ENCODE data around the gene ADAMTS17.

ADAMTS17 gene

DNA sequence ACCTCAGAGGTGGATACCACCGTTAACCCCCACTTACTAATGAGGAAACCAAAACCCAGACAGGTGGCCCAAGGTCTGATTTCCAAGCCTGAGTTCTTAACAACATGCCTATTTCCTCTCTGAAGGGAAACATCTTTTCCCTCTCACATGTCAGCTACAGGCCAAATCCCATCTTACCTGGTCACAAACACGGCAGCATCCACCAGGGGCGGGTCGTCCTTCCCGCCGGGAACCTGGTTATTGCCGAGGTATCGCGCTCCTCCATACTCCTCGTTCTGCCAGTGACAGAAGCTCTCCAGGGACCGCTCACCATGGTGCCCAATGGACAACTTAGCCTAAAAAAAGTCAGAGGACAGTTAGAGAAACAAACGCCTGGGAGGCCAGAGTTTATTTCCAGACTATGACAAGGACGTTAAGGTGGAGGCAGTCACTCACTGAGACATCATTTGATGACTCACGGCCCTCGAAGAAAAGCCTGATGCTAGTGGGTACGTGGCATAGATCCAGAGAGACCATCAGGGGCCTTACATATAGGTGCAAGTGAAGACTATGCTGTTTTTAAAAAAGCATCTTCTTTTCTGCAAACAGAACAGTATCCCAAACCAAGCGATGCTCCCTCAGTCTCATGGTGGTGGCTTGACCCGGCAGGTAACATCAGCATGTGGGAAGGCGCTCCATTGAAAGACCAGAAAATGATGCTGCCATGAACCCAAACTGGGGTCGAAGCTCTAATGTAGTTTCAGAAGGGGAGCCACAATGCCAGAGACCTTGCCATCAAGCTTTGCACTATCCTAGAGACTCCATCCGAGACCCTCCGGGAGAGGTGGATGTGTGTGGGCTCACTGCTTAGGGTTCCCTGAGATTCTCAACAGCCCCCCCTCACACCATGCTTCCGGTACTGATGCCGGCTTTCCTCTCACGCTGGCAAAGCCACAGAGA, 80.2 kb downstream of the ADAMTS17 start:
- Histone ChIP-seq H3K36me3 (replicated peaks; ENCODE audit: low read depth, low read length) (no peaks in the 10 kb centered on the region), H3K4me3 (ENCODE audit: low read length) (no peak overlapping the region)
- TF ChIP-seq CTCF (IDR thresholded peaks at IDR 0.05; ENCODE audit: low read depth, low read length) (no peak), EZH2phosphoT487 (IDR thresholded peaks at IDR 0.05; ENCODE audit: low read depth) (no peak)

DNA sequence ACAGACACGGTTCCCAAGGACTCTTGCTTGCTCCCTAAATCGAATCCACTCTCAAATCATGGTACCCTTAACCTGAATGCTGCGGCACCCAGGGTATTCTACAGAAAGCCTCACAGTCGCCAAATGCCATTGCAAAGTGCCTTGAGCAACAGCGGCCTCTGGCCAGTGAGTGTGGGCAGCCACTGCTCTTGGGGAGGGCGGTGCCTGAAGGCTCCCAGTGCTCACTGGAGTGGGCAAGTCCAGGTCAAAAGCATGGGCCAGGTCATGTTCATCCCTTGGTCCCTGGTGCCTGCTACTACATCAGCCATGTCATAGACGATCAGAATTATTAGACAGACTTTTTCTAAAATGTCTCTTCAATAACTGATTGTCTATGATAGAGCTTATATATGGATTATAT, 82.5 kb downstream of the ADAMTS17 start:
- Histone ChIP-seq H3K9me3 (ENCODE audit: insufficient read depth, low read length) (no peaks in the 10 kb centered on the region; the same call in 1 of the 2 replicates), H3K4me3 (ENCODE audit: low read length) (no peak overlapping the region), H3K27me3 (ENCODE audit: low read depth, low read length) (no peaks in the 10 kb centered on the region), H3K4me2 (ENCODE audit: low read length) (no peak overlapping the region), H3K9ac (ENCODE audit: low read length) (no peak overlapping the region), H3K27ac (ENCODE audit: low read length) (no peak overlapping the region), H3K4me1 (ENCODE audit: low read length) (no peaks in the 10 kb centered on the region), H3K36me3 (replicated peaks; ENCODE audit: low read depth, low read length) (no peaks in the 10 kb centered on the region), H4K20me1 (ENCODE audit: insufficient read depth, low read length) (no peaks in the 10 kb centered on the region), H2AFZ (ENCODE audit: low read depth, low read length) (no peak overlapping the region), H3K79me2 (ENCODE audit: low read length) (no peaks in the 10 kb centered on the region)
- no peak for TF ChIP-seq CTCF (IDR thresholded peaks at IDR 0.05; ENCODE audit: low read depth, low read length)
- TF ChIP-seq EZH2phosphoT487 (IDR thresholded peaks at IDR 0.05; ENCODE audit: low read depth), result no peak

More for the DNA sequence above, 80.2 kb downstream of the ADAMTS17 start:
- Histone ChIP-seq H2AFZ (ENCODE audit: low read depth, low read length) (no peak overlapping the region), H3K79me2 (ENCODE audit: low read length) (no peaks in the 10 kb centered on the region), H3K27me3 (ENCODE audit: low read depth, low read length) (no peaks in the 10 kb centered on the region), H3K4me2 (ENCODE audit: low read length) (no peak overlapping the region), H3K4me1 (ENCODE audit: low read length) (no peaks in the 10 kb centered on the region), H4K20me1 (ENCODE audit: insufficient read depth, low read length) (no peaks in the 10 kb centered on the region), H3K27ac (ENCODE audit: low read length) (no peak overlapping the region), H3K9me3 (ENCODE audit: insufficient read depth, low read length) (no peaks in the 10 kb centered on the region; the same call in 1 of the 2 replicates), H3K9ac (ENCODE audit: low read length) (no peak overlapping the region)

DNA sequence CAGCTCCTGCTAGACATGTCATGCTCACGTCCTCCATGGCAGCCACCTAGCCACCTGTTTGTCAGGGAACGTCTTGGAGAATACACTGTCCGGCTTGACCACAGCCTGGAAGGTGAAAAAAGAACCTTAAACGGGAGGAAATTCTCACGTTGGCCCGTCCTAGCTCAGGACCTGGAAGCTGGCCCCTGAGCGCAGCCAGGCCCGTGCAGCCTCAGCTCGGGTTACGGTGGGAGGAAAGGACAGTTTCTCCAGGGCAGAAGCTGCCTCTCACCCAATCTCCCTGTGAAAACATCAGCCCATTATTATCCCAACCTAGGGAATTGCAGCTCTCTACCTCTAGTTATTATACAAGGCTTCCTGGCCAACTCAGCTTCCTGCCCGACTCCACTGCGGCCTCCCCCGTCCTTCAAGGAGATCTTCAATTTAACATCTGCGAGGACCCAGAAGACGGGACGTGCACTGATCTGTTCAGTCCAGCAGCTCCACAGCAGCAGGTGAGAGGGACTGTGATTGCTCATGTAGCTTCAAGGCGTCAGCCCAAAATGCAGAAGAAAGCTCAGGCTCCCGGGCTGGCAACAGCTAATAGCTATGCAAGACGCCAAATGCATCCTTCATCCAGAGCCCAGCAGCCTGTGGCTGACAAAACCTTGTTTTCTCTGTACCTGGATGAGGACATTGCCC, 84.7 kb downstream of the ADAMTS17 start:
- Histone ChIP-seq H3K79me2 (ENCODE audit: low read length) (no peaks in the 10 kb centered on the region), H2AFZ (ENCODE audit: low read depth, low read length) (no peak overlapping the region)
- TF ChIP-seq EZH2phosphoT487 (IDR thresholded peaks at IDR 0.05; ENCODE audit: low read depth) (no peak), CTCF (IDR thresholded peaks at IDR 0.05; ENCODE audit: low read depth, low read length) (no peak)

More for the DNA sequence above, 84.7 kb downstream of the ADAMTS17 start:
- no peaks in the 10 kb centered on the region; the same call in 1 of the 2 replicates for H3K9me3 ChIP-seq (ENCODE audit: insufficient read depth, low read length)
- H3K4me1 ChIP-seq (ENCODE audit: low read length), result no peaks in the 10 kb centered on the region
- no peaks in the 10 kb centered on the region for H4K20me1 ChIP-seq (ENCODE audit: insufficient read depth, low read length)
- no peaks in the 10 kb centered on the region for H3K27me3 ChIP-seq (ENCODE audit: low read depth, low read length)
- H3K9ac ChIP-seq (ENCODE audit: low read length), result no peak overlapping the region
- no peak overlapping the region for H3K4me3 ChIP-seq (ENCODE audit: low read length)
- no peak overlapping the region for H3K27ac ChIP-seq (ENCODE audit: low read length)
- H3K36me3 ChIP-seq (replicated peaks; ENCODE audit: low read depth, low read length), result no peaks in the 10 kb centered on the region
- H3K4me2 ChIP-seq (ENCODE audit: low read length), result no peak overlapping the region

Measured in OCI-LY3 (cell line).